GM12873 (cell line): Measurements from ENCODE around the gene ITGAD.

Experiments used
- TF ChIP-seq, protein P1 (sequence below): IDR thresholded peaks from 2 replicates; pipeline ENCODE4 v1.5.1; 2012; ENCODE audit warnings: low read depth, mild to moderate bottlenecking, moderate library complexity, low read length, control low read depth; ENCODE audit not compliant: insufficient read depth; ENCODE audit errors: missing control alignments

Gene ITGAD

GRCh38 chr16:31466381-31466841 is 73.3 kb downstream of the ITGAD start:
- TF ChIP-seq, protein P1, sequence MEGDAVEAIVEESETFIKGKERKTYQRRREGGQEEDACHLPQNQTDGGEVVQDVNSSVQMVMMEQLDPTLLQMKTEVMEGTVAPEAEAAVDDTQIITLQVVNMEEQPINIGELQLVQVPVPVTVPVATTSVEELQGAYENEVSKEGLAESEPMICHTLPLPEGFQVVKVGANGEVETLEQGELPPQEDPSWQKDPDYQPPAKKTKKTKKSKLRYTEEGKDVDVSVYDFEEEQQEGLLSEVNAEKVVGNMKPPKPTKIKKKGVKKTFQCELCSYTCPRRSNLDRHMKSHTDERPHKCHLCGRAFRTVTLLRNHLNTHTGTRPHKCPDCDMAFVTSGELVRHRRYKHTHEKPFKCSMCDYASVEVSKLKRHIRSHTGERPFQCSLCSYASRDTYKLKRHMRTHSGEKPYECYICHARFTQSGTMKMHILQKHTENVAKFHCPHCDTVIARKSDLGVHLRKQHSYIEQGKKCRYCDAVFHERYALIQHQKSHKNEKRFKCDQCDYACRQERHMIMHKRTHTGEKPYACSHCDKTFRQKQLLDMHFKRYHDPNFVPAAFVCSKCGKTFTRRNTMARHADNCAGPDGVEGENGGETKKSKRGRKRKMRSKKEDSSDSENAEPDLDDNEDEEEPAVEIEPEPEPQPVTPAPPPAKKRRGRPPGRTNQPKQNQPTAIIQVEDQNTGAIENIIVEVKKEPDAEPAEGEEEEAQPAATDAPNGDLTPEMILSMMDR, result no peak

DNA sequence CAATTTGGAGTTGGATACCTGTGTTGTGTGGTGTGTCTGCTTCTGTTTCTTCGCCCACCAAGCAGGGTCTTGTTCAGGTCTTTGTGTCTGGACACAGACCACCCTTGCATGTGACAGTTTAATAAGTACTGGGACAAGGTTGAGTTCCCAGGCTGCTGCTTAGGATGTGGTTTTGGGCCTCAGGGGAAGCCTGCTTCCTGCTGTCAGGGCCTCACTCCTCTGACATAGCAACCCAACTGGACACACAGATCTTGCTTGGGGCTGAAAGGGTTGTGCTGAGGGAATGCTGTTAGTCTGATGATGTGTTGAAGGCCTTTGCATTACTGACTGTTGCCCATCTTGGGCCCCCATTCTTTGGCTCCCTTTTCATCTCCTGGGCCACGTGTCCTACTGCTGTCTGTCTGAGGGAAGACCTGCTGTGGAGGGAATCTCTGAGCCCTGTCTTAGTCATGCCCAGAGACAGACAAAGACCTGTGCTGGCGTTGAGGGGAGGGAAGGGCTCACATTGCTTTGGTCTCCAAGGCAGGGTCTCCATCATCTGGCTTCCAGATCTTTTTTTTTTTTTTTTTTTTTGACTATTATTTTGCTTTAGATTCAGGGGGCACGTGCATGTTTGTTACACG is 74.1 kb downstream of the ITGAD start:
- TF ChIP-seq, protein P1, result no peak

DNA sequence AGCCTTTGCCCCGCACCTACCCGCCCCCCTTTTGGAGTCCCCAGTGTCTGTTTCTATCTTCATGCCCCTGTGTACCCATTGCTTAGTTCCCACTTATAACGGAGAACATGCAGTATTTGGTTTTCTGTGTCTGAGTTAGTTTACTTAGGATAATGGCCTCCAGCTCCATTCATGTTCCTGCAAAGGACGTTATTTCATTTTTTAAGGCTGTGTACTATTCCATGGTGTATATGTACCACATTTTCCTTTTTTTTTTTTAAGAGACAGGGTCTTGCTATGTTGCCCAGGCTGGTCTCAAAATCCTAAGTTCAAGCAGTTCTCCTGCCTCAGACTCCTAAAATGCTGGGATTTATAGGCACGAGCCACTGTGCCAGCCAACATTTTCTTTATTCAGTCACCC is 74.7 kb downstream of the ITGAD start:
- TF ChIP-seq, protein P1, result no peak

DNA sequence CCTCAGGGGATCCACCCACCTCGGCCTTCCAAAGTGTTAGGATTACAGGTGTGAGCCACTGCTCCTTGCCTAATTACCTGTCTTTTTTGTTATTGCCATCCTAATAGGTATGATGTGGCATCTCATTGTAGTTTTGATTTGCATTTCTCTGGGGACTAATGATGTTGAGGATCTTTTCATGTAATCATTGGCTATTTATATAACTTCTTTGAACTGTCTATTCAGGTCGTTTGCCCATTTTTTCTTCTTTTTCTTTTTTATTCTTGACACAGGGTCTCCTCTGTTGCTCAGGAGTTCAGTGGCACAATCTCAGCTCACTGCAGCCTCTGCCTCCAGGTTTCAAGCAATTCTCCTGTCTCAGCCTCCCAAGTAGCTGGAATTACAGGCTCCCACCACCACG is 77.5 kb downstream of the ITGAD start:
- TF ChIP-seq, protein P1, result no peak

DNA sequence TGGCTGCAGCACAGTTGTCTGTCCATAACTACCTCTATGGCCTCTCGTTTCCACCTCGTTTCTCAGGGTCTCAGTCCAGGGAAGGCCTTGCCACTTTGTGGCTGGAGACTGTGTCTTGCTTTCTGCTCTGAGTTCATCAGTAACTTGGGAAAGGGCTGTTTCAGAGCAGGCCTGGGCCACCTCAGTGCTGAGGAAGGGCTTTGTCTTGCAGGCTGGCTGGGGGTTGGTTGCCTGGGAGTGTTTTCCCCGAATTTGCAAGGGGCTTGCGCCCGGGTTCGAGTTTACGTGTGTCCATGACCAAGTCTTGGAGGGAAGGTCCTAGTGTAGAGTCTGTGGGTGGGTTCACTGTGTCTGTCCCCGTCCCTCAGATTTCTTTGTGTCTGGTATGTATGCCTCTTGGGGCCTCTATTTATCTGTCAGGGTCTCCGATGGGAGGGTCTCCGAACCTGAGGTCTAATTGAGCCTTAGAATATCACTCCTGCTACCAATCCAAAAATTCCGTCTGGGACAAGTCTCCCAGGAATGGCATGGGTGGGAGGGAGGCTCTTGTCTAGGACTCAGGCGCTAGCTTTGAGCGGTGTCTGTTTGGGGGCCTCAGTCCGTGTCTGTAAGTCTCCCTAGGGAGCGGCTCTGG is 78.2 kb downstream of the ITGAD start:
- TF ChIP-seq, protein P1, result no peak

- TF ChIP-seq, protein P1, result no peak
These were observed 79.0 kb downstream of the ITGAD start, which contains the start of gene TGFB1I1 for GRCh38 chr16:31471875-31472708. Gene TGFB1I1, plus strand, starts transcription at chr16:31472152. Its CDS starts 37 bp downstream, at chr16:31472189.

DNA sequence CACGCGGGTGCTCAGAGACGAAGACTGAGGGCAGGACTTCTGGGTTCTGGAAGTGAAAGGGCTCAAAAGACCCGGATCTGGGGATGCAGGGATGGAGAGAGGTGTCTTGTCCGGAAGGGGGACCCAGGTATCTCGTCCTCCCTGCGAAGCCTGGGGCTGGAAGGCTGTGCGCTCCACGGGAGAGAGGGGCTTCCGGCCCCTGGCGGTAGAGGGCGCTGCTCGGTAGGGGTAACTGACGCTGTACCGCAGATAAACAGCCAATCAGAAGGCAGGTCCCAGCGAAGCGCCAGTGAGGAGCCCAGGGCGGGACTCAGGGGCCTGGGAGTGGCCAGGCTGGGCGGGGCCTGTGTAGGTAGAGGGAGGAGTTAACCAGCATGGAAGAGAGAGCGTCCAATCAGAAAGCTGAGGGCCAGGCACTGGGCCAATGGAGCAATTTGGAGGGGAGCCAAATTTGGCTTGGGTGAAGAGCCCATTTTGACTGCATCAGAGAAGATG is 79.6 kb downstream of the ITGAD start:
- TF ChIP-seq, protein P1, result no peak
